Neuronal stem cell (in vitro differentiated cells): Measurements from ENCODE around the gene HEXD.

Source experiments
- DNase-seq: peaks from one replicate; pipeline ENCODE4 v3.0.0-alpha.2; 2013; ENCODE audit warnings: low spot score
- H2AFZ ChIP-seq: one replicate; pipeline ENCODE4 v1.6.1; 2013; ENCODE audit warnings: mild to moderate bottlenecking, low read length, inconsistent platforms
- H2AK5ac ChIP-seq: 2 replicates; pipeline ENCODE4 v1.6.1; 2013; ENCODE audit warnings: low read depth, mild to moderate bottlenecking, inconsistent platforms, low read length, moderate library complexity, mixed read lengths
- H2BK120ac ChIP-seq: 2 replicates; pipeline ENCODE4 v1.6.1; 2013; ENCODE audit warnings: low read depth, mild to moderate bottlenecking, inconsistent platforms, low read length, moderate library complexity, mixed read lengths
- H2BK12ac ChIP-seq: one replicate; pipeline ENCODE4 v1.6.1; 2013; ENCODE audit warnings: low read length, inconsistent platforms
- H2BK15ac ChIP-seq: 2 replicates; pipeline ENCODE4 v1.6.1; 2013; ENCODE audit warnings: mild to moderate bottlenecking, low read length, inconsistent platforms, mixed read lengths
- H2BK5ac ChIP-seq: one replicate; pipeline ENCODE4 v1.6.1; 2013; ENCODE audit warnings: inconsistent platforms, mild to moderate bottlenecking, low read length, moderate library complexity
- H3K14ac ChIP-seq: one replicate; pipeline ENCODE4 v1.6.1; 2013; ENCODE audit warnings: low read length, inconsistent platforms
- H3K18ac ChIP-seq: 2 replicates; pipeline ENCODE4 v1.6.1; 2013; ENCODE audit warnings: low read length, inconsistent platforms
- H3K23ac ChIP-seq: 2 replicates; pipeline ENCODE4 v1.6.1; 2013; ENCODE audit warnings: low read depth, mild to moderate bottlenecking, mixed read lengths, low read length, inconsistent platforms; ENCODE audit not compliant: poor library complexity
- H3K27ac ChIP-seq: replicated peaks from 3 replicates; pipeline ENCODE4 v1.5.1; 2013; ENCODE audit warnings: low read length, inconsistent platforms
- H3K27me3 ChIP-seq, 3 experiments: 2 replicates each; pipeline ENCODE4 v1.6.1; 2013; ENCODE audit warnings: low read length in 3 of 3, mild to moderate bottlenecking in 2 of 3, inconsistent platforms in 1 of 3, low read depth in 1 of 3, mixed read lengths in 1 of 3, moderate library complexity in 1 of 3; ENCODE audit not compliant: control insufficient read depth in 3 of 3, insufficient read depth in 3 of 3
- H3K36me3 ChIP-seq, 2 donors: replicated peaks in 1 of 2; 2 replicates each; pipeline ENCODE4 v1.6.1; 2013; ENCODE audit warnings: low read length in 2 of 2; ENCODE audit not compliant: control insufficient read depth in 2 of 2, insufficient read depth in 2 of 2
- H3K4ac ChIP-seq: 2 replicates; pipeline ENCODE4 v1.6.1; 2013; ENCODE audit warnings: inconsistent platforms, mild to moderate bottlenecking, low read length, moderate library complexity
- H3K4me1 ChIP-seq, 2 donors: 1 replicate in 1 of 2; 2 replicates in 1 of 2; pipeline ENCODE4 v1.6.1; 2013; ENCODE audit warnings: low read length in 2 of 2, low read depth in 1 of 2; ENCODE audit not compliant: control insufficient read depth in 2 of 2, insufficient read depth in 1 of 2
- H3K4me2 ChIP-seq: one replicate; pipeline ENCODE4 v1.6.1; 2013; ENCODE audit warnings: mild to moderate bottlenecking, low read length, inconsistent platforms; ENCODE audit not compliant: insufficient read depth, poor library complexity, severe bottlenecking
- H3K4me3 ChIP-seq, 2 donors: 2 replicates each; pipeline ENCODE4 v1.5.1; 2013; ENCODE audit warnings: low read length in 2 of 2, mild to moderate bottlenecking in 2 of 2, inconsistent platforms in 1 of 2, moderate library complexity in 1 of 2
- H3K79me1 ChIP-seq: one replicate; pipeline ENCODE4 v1.6.1; 2013; ENCODE audit warnings: low read depth, mild to moderate bottlenecking, inconsistent platforms, low read length, moderate library complexity
- H3K9ac ChIP-seq: one replicate; pipeline ENCODE4 v1.6.1; 2013; ENCODE audit warnings: mild to moderate bottlenecking, low read depth, low read length, inconsistent platforms; ENCODE audit not compliant: poor library complexity
- H3K9me3 ChIP-seq, 2 donors: replicated peaks in 1 of 2; 2 replicates each; pipeline versions ENCODE3 to v1.6.1; 2013; ENCODE audit warnings: low read length in 2 of 2, mild to moderate bottlenecking in 2 of 2, inconsistent platforms in 1 of 2, low read depth in 1 of 2, mixed read lengths in 1 of 2, moderate library complexity in 1 of 2; ENCODE audit not compliant: control insufficient read depth in 2 of 2, insufficient read depth in 1 of 2
- H4K8ac ChIP-seq: one replicate; pipeline ENCODE4 v1.6.1; 2013; ENCODE audit warnings: low read depth, mild to moderate bottlenecking, inconsistent platforms, low read length, moderate library complexity
- H4K91ac ChIP-seq: one replicate; pipeline ENCODE4 v1.6.1; 2013; ENCODE audit warnings: low read length, low read depth, mild to moderate bottlenecking, inconsistent platforms; ENCODE audit not compliant: poor library complexity
- WGBS, 2 donors: extraction: QIAGEN DNeasy Blood & Tissue Kit; methylation state at CpG; one replicate each; pipeline ENCODE4 v1.1.7; 2013; ENCODE audit warnings: missing lambda C conversion rate in 2 of 2, mixed read lengths in 1 of 2; ENCODE audit not compliant: insufficient read length in 2 of 2, insufficient replicate concordance in 1 of 2; ENCODE audit errors: extremely low coverage in 2 of 2; 5-methylcytosine and 5-hydroxymethylcytosine counted together

The HEXD gene

DNA sequence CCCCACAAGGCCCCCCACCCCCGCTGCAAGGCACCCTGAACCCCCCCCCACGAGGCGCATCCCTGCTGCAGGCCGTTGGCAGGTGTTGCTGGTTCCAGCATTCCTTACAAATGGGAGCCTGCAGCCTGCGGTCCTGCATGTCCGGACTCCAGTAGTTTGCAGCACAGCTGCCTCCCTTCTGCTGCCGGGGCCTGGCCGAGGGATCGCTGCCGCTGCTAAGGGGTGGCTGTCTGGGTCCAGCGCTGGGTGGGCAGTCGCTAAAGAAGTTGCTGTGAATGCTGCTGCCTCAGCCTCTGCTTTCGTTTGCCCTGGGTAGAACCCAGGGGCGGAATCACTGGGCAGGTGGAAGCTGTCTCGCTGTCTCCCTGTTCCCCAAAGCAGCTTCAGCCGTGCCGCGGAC lies 34.7 kb upstream of the HEXD start:
- Histone ChIP-seq H3K79me1 (no peaks in the 10 kb centered on the region), H3K9ac (no peak overlapping the region), H2BK5ac (no peak overlapping the region), H3K18ac (no peak overlapping the region), H4K91ac (no peak overlapping the region), H3K27ac (no peak overlapping the region), H2AK5ac (peak overlapping the region; percentile 81), H3K4me1 (peaks cover 14 to 25% of the 10 kb centered on the region in 2 donors), H4K8ac (no peak overlapping the region), H2BK12ac (peak overlapping the region; percentile 3), H3K4me3 (no peak overlapping the region), H2AFZ (no peak overlapping the region), H3K27me3 (peaks cover 0 to 2% (median 0%) of the 10 kb centered on the region in 3 experiments), H3K4me2 (no peak overlapping the region), H3K23ac (no peak overlapping the region), H3K9me3 (no peaks in the 10 kb centered on the region), H2BK120ac (no peak overlapping the region), H3K4ac (no peak overlapping the region), H3K14ac (no peak overlapping the region), H3K36me3 (no peaks in the 10 kb centered on the region), H2BK15ac (peak overlapping the region; percentile 81)
- DNase-seq, result no peak
- no CpG with 5 or more reads among the region's 18 CpGs for WGBS, 2 donors

DNA sequence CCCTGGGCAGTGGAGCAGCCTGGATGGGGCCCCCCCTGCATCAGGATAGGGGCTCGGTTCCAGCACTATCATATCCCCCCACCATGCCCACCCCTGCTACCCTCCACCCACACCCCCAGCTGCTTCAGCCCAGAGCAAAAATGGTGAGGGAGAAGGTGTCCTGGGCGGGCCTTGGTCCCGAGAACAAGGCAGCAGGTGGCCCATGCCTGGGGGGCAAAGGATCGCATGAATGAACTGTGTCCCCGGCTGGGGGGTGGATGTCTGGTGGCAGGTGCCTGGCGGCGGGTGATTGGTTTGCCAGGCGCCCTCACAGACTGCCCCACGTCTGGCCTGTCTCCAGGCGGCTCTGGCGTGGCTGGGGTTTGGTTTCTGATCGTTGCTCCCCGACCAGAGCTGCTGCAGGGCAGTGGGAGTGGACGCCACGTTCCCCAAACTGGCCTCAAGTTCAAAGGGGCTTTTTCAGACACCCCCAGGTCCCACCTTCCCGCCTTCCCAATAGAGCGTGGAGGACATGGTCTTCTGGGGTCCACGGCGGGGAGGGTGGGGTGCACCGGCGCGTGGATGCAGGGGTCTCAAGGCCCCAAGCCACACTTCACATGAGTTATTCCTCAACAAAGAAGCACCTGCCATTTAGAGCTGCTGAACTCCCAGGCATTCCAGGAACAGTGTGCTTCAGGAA lies 34.0 kb upstream of the HEXD start:
- Histone ChIP-seq H3K9me3 (no peaks in the 10 kb centered on the region), H2BK5ac (no peak overlapping the region), H2BK15ac (no peak overlapping the region), H3K4me2 (no peak overlapping the region), H3K23ac (no peak overlapping the region), H3K18ac (peak overlapping the region; percentile 51), H3K14ac (no peak overlapping the region), H3K4me1 (peaks cover 14 to 25% of the 10 kb centered on the region in 2 donors), H4K8ac (no peak overlapping the region), H3K4ac (no peak overlapping the region), H2BK12ac (no peak overlapping the region), H3K36me3 (no peaks in the 10 kb centered on the region), H4K91ac (no peak overlapping the region), H3K27ac (no peak overlapping the region), H2BK120ac (no peak overlapping the region), H2AFZ (no peak overlapping the region), H3K79me1 (no peaks in the 10 kb centered on the region), H3K4me3 (no peak overlapping the region), H3K9ac (no peak overlapping the region), H3K27me3 (peaks cover 0 to 2% (median 0%) of the 10 kb centered on the region in 3 experiments), H2AK5ac (no peak overlapping the region)
- no CpG with 5 or more reads among the region's 22 CpGs for WGBS, 2 donors
- DNase-seq, result no peak

DNA sequence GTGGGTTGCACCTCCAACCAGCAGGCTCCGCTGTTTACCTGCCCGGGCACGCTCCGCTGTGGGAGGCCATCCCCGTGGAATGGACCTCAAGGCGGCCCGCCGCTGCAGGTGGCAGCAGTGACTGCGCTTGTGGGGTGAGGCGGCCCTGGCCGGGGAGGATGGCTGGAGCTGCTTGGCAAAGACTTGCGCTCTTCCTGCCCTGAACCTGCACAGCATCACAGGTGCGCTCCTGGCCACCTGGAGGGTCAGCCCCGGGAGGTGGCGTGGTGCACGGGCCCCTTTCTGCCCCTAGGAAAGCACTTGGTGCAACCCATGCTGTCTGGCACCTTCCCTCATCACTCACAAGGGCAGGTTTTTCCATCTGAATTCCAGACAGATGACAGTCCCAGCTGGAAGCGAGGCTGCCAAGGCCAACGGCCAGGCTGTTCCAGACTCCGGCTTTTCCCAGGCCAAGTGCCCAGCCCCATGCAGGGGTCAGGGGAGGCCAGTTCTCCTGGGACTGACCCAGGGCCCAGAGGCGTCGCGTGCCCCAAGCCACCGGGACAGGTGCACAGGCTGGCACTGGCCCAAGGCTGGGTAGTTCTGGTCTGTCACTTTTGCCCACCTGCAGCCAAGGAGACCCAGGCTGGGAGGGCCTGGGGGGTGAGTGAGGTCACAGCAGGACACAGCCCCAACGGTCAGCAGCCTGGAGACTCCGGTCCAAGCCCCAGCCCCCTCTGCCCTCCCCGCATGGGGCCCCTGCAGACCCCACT lies 33.2 kb upstream of the HEXD start:
- no CpG with 5 or more reads among the region's 26 CpGs for WGBS, 2 donors
- peak overlapping the region; percentile 89 for H3K18ac ChIP-seq
- no peaks in the 10 kb centered on the region for H3K36me3 ChIP-seq
- peak overlapping the region in 1 of 2 donors; percentile 29 for H3K4me3 ChIP-seq
- no peak overlapping the region for H4K91ac ChIP-seq
- no peak overlapping the region for H2BK12ac ChIP-seq
- H2BK5ac ChIP-seq, result peak overlapping the region; percentile 82
- H2AFZ ChIP-seq, result peak overlapping the region; percentile 68
- H3K27me3 ChIP-seq, result peaks cover 0 to 2% (median 0%) of the 10 kb centered on the region in 3 experiments
- no peak overlapping the region for H4K8ac ChIP-seq
- H3K4me2 ChIP-seq, result no peak overlapping the region
- H3K4ac ChIP-seq, result no peak overlapping the region
- H3K9me3 ChIP-seq, result no peaks in the 10 kb centered on the region
- DNase-seq, result no peak
- no peak overlapping the region for H3K9ac ChIP-seq
- peak overlapping the region; percentile 81 for H2AK5ac ChIP-seq
- H2BK15ac ChIP-seq, result no peak overlapping the region
- no peaks in the 10 kb centered on the region for H3K79me1 ChIP-seq
- no peak overlapping the region for H2BK120ac ChIP-seq
- no peak overlapping the region for H3K27ac ChIP-seq
- H3K4me1 ChIP-seq, result peaks cover 14 to 25% of the 10 kb centered on the region in 2 donors
- H3K23ac ChIP-seq, result no peak overlapping the region
- H3K14ac ChIP-seq, result peak overlapping the region; percentile 82

DNA sequence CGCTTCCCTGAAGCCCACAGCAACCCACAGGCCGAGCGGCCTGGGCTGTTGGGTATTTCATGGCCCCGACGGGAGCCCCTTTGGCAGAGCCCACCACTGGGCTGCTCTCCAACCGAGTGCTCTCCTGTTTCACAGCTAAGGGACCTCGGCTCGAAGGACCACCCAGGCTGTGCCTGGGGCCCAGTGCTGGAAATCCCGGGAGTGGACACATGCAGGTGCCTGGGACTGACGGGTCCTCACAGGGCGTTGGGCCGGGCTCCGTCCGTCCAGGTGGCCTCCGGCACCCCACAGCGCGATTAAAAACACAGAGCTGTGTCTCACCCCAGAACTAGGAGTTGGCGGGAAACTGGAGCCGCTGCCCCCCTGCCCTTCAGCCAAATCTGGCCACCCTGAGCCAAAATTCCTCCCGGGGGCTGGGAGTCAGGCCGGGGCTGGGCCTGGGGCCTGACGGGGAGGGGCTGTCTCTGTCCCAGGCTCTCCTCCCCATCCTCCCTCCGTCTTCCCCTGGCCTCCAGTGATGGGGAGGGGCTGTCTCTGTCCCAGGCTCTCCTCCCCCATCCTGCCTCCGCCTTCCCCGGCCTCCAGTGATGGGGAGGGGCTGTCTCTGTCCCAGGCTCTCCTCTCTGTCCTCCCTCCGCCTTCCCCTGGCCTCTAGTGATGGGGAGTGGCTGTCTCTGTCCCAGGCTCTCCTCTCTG lies 32.4 kb upstream of the HEXD start:
- Histone ChIP-seq H2BK120ac (no peak overlapping the region), H3K4me1 (peaks cover 14 to 25% of the 10 kb centered on the region in 2 donors), H3K9me3 (no peaks in the 10 kb centered on the region), H2BK5ac (peak overlapping the region; percentile 82), H2BK12ac (no peak overlapping the region), H3K4me3 (no peak overlapping the region), H3K14ac (peak overlapping the region; percentile 8), H2AFZ (peak overlapping the region; percentile 68), H3K27me3 (peaks cover 0 to 2% (median 0%) of the 10 kb centered on the region in 3 experiments), H3K9ac (no peak overlapping the region), H4K8ac (no peak overlapping the region), H2BK15ac (no peak overlapping the region), H3K79me1 (no peaks in the 10 kb centered on the region), H3K36me3 (no peaks in the 10 kb centered on the region), H2AK5ac (peak overlapping the region; percentile 81), H3K4me2 (no peak overlapping the region), H3K18ac (peak overlapping the region; percentile 89), H3K4ac (no peak overlapping the region), H3K27ac (no peak overlapping the region), H4K91ac (no peak overlapping the region), H3K23ac (no peak overlapping the region)
- WGBS, 2 donors, result no CpG with 5 or more reads among the region's 26 CpGs
- DNase-seq, result no peak
